Measurements from ENCODE around the gene ABCC3. TPM values are rescaled to one million over a fixed set of nuclear protein-coding genes. Genes with fewer than 3 reads are reported as not detected.

The ABCC3 gene
- total RNA-seq, 1 experiment from 2014 or later = 88.0 TPM

GRCh38 chr17:50684288-50684611 lies 49.6 kb downstream of the ABCC3 start:
- CTCF ChIA-PET = interaction anchor here (0.5 to 1.3 kb wide), 3 partner anchors 13 to 61 kb away, joined by 3 to 5 read pairs (median 5); no protein-coding TSS in a partner anchor
- Mint-ChIP-seq H3K4me3 (ENCODE audit: low read depth, unreplicated experiment) (no peak overlapping the region), H3K9me3 (ENCODE audit: low read depth, unreplicated experiment) (no peaks in the 10 kb centered on the region), H3K27me3 (ENCODE audit: unreplicated experiment) (no peaks in the 10 kb centered on the region), H3K27ac (ENCODE audit: unreplicated experiment) (no peak overlapping the region), H3K36me3 (ENCODE audit: insufficient read depth, unreplicated experiment) (peaks cover 47% of the 10 kb centered on the region), H3K4me1 (ENCODE audit: low read depth, unreplicated experiment) (peaks cover 68% of the 10 kb centered on the region)
- BruUV-seq (replicated peaks) = no TSS peak
- no peak for DNase-seq
- TF ChIP-seq CTCF (IDR thresholded peaks at IDR 0.05; ENCODE audit: unreplicated experiment) = no peak
- intact Hi-C loops (cut with micrococcal nuclease; ENCODE audit: unreplicated experiment) = no loop called here

- Mint-ChIP-seq H3K27me3 (ENCODE audit: unreplicated experiment) (no peaks in the 10 kb centered on the region), H3K9me3 (ENCODE audit: low read depth, unreplicated experiment) (no peaks in the 10 kb centered on the region), H3K36me3 (ENCODE audit: insufficient read depth, unreplicated experiment) (peaks cover 47% of the 10 kb centered on the region), H3K4me3 (ENCODE audit: low read depth, unreplicated experiment) (no peak overlapping the region), H3K27ac (ENCODE audit: unreplicated experiment) (no peak overlapping the region), H3K4me1 (ENCODE audit: low read depth, unreplicated experiment) (peaks cover 73% of the 10 kb centered on the region)
- intact Hi-C loops (cut with micrococcal nuclease; ENCODE audit: unreplicated experiment) = no loop called here
- peak; percentile 48 for DNase-seq
- CTCF ChIA-PET = interaction anchor here (0.5 to 1.3 kb wide), 4 partner anchors 14 to 62 kb away, joined by 3 to 5 read pairs (median 4); no protein-coding TSS in a partner anchor
- TF ChIP-seq CTCF (IDR thresholded peaks at IDR 0.05; ENCODE audit: unreplicated experiment) = no peak
- BruUV-seq (replicated peaks) = no TSS peak
Measured at GRCh38 chr17:50684612-50685333, 50.1 kb downstream of the ABCC3 start.

GRCh38 chr17:50685334-50685665 lies 50.6 kb downstream of the ABCC3 start:
- no peaks in the 10 kb centered on the region for H3K9me3 Mint-ChIP-seq (ENCODE audit: low read depth, unreplicated experiment)
- CTCF ChIA-PET = interaction anchor here (0.5 to 1.6 kb wide), 4 partner anchors 15 to 46 kb away, joined by 3 to 5 read pairs (median 3); no protein-coding TSS in a partner anchor
- H3K36me3 Mint-ChIP-seq (ENCODE audit: insufficient read depth, unreplicated experiment) = peaks cover 43% of the 10 kb centered on the region
- TF ChIP-seq CTCF (IDR thresholded peaks at IDR 0.05; ENCODE audit: unreplicated experiment) = no peak
- H3K27ac Mint-ChIP-seq (ENCODE audit: unreplicated experiment) = no peak overlapping the region
- DNase-seq = no peak
- intact Hi-C loops (cut with micrococcal nuclease; ENCODE audit: unreplicated experiment) = no loop called here
- no peak overlapping the region for H3K4me3 Mint-ChIP-seq (ENCODE audit: low read depth, unreplicated experiment)
- H3K4me1 Mint-ChIP-seq (ENCODE audit: low read depth, unreplicated experiment) = peaks cover 78% of the 10 kb centered on the region
- no TSS peak for BruUV-seq (replicated peaks)
- H3K27me3 Mint-ChIP-seq (ENCODE audit: unreplicated experiment) = no peaks in the 10 kb centered on the region

GRCh38 chr17:50685691-50686493 lies 51.2 kb downstream of the ABCC3 start:
- no peak for TF ChIP-seq CTCF (IDR thresholded peaks at IDR 0.05; ENCODE audit: unreplicated experiment)
- Mint-ChIP-seq H3K27me3 (ENCODE audit: unreplicated experiment) (no peaks in the 10 kb centered on the region), H3K4me3 (ENCODE audit: low read depth, unreplicated experiment) (peak overlapping the region; percentile 52), H3K4me1 (ENCODE audit: low read depth, unreplicated experiment) (peaks cover 78% of the 10 kb centered on the region), H3K9me3 (ENCODE audit: low read depth, unreplicated experiment) (no peaks in the 10 kb centered on the region), H3K36me3 (ENCODE audit: insufficient read depth, unreplicated experiment) (peaks cover 43% of the 10 kb centered on the region), H3K27ac (ENCODE audit: unreplicated experiment) (peak overlapping the region; percentile 81)
- CTCF ChIA-PET = interaction anchor here (0.5 to 1.6 kb wide), 7 partner anchors 15 to 283 kb away, joined by 3 to 9 read pairs (median 4); no protein-coding TSS in a partner anchor
- no TSS peak for BruUV-seq (replicated peaks)
- intact Hi-C loops (cut with micrococcal nuclease; ENCODE audit: unreplicated experiment) = no loop called here
- no peak for DNase-seq
